Calu3 (cell line): ENCODE data around the gene MAGEA10. TPM values are rescaled to one million over a fixed set of nuclear protein-coding genes. Genes with fewer than 3 reads are reported as not detected.

Source experiments
- BruUV-seq: library from RNA; stranded (reverse); fragments of 400-500 nt; replicated peaks from 2 replicates; lab custom pipeline; 2021; lab: Mats Ljungman, UMichigan
- CTCF ChIA-PET: fragments of 300-600 bp; sonication (Branson Sonifier 250); formaldehyde crosslinking; loops from one replicate; lab custom pipeline; 2022; ENCODE audit warnings: antibody characterized with exemption; lab: Charles Lee
- DNase-seq: peaks from one replicate; pipeline ENCODE4 v3.0.0; 2022
- H3K27ac Mint-ChIP-seq: one replicate; pipeline ENCODE4 v1.8.0; 2022; ENCODE audit warnings: mixed read lengths; ENCODE audit not compliant: unreplicated experiment
- H3K27me3 Mint-ChIP-seq: one replicate; pipeline ENCODE4 v1.8.0; 2022; ENCODE audit warnings: mixed read lengths; ENCODE audit not compliant: unreplicated experiment
- H3K36me3 Mint-ChIP-seq: one replicate; pipeline ENCODE4 v1.8.0; 2022; ENCODE audit warnings: mild to moderate bottlenecking, moderate library complexity, mixed read lengths; ENCODE audit not compliant: insufficient read depth, unreplicated experiment
- H3K4me1 Mint-ChIP-seq: one replicate; pipeline ENCODE4 v1.8.0; 2022; ENCODE audit warnings: mild to moderate bottlenecking, low read depth, mixed read lengths; ENCODE audit not compliant: unreplicated experiment
- H3K4me3 Mint-ChIP-seq: one replicate; pipeline ENCODE4 v1.8.0; 2022; ENCODE audit warnings: mild to moderate bottlenecking, low read depth, moderate library complexity, mixed read lengths; ENCODE audit not compliant: unreplicated experiment
- H3K9me3 Mint-ChIP-seq: one replicate; pipeline ENCODE4 v1.8.0; 2022; ENCODE audit warnings: low read depth, mixed read lengths; ENCODE audit not compliant: unreplicated experiment
- intact Hi-C: fragments of 100-400 bp; cut with micrococcal nuclease; formaldehyde crosslinking; loops from one replicate; pipeline ENCODE4 v1.10.0; 2022; ENCODE audit not compliant: unreplicated experiment
- total RNA-seq: library from RNA; stranded (reverse); gene quantifications from 2 replicates; pipeline ENCODE4 v1.2.3, GENCODE V29; 2022
- TF ChIP-seq, protein P1 (sequence below): fragments of 200-600 bp; IDR thresholded peaks from one replicate; pipeline ENCODE4 v1.8.0; 2022; ENCODE audit warnings: antibody characterized with exemption; ENCODE audit not compliant: unreplicated experiment

Gene MAGEA10
- total RNA-seq, 1 experiment from 2014 or later = not detected

DNA sequence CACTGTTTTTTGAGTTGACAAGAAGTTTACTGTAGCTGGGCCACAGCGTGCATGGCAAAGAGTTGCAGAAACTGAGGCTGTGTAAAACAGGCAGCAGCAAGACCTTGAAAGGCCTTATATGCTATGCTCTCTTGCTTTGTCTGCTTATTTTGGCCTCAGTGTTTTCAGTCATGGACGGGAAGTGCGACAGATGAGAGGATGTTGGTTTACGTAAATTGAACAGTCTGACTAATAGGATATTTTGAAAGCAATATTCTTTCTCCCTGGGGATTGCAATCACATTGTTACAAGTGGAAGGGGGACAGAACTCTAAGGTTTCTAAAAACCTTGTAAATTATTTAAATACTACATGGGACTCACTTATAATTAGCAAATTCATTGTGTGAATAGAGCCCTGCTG, 32.2 kb upstream of the MAGEA10 start:
- CTCF ChIA-PET = no interaction called here
- no peaks in the 10 kb centered on the region for H3K4me1 Mint-ChIP-seq
- no peak for DNase-seq
- no peaks in the 10 kb centered on the region for H3K27me3 Mint-ChIP-seq
- no TSS peak for BruUV-seq
- TF ChIP-seq, protein P1, sequence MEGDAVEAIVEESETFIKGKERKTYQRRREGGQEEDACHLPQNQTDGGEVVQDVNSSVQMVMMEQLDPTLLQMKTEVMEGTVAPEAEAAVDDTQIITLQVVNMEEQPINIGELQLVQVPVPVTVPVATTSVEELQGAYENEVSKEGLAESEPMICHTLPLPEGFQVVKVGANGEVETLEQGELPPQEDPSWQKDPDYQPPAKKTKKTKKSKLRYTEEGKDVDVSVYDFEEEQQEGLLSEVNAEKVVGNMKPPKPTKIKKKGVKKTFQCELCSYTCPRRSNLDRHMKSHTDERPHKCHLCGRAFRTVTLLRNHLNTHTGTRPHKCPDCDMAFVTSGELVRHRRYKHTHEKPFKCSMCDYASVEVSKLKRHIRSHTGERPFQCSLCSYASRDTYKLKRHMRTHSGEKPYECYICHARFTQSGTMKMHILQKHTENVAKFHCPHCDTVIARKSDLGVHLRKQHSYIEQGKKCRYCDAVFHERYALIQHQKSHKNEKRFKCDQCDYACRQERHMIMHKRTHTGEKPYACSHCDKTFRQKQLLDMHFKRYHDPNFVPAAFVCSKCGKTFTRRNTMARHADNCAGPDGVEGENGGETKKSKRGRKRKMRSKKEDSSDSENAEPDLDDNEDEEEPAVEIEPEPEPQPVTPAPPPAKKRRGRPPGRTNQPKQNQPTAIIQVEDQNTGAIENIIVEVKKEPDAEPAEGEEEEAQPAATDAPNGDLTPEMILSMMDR = no peak
- H3K4me3 Mint-ChIP-seq = no peak overlapping the region
- H3K9me3 Mint-ChIP-seq = peaks cover 2% of the 10 kb centered on the region
- H3K36me3 Mint-ChIP-seq = no peaks in the 10 kb centered on the region
- no peak overlapping the region for H3K27ac Mint-ChIP-seq
- intact Hi-C loops = no loop called here

DNA sequence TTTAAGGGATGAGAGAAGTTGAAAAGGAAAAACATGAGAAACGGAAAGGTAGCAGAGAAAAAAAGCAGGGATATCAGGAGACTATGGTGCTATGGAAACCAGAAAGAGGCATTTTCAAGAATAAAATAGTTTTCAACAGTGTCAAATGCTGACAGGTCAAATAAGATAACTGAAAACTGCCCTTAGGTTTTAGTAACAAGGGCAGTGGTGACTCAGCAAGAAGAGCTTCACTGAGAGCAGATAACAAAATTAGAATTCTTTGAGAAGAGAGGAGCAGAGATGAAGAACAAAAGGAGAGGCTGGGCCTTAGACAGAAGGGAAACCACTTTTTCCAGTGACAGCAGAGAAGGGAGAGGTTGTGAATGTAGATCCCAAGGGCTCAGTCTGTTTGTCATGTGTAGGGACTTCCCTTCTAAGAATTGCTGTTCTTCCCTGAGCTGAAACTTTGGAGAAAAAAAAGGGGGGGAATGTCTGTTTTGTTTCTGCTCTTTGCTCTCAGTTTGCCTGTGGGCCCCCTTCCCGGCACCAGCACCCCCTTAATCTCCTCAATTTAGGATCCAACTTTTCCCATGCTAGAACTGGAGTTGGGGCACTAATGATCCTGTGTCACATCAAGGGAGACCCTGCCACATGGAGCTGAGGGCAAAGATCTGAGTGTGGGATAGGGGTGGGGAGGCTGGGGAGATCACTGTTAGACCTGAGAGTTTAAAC, 26.8 kb upstream of the MAGEA10 start:
- DNase-seq = no peak
- CTCF ChIA-PET = no interaction called here
- no peak overlapping the region for H3K27ac Mint-ChIP-seq
- H3K4me3 Mint-ChIP-seq = no peak overlapping the region
- no peaks in the 10 kb centered on the region for H3K36me3 Mint-ChIP-seq
- H3K9me3 Mint-ChIP-seq = peaks cover 2% of the 10 kb centered on the region
- no peaks in the 10 kb centered on the region for H3K4me1 Mint-ChIP-seq
- TF ChIP-seq, protein P1 = no peak
- H3K27me3 Mint-ChIP-seq = peaks cover 18% of the 10 kb centered on the region
- no TSS peak for BruUV-seq
- intact Hi-C loops = no loop called here

DNA sequence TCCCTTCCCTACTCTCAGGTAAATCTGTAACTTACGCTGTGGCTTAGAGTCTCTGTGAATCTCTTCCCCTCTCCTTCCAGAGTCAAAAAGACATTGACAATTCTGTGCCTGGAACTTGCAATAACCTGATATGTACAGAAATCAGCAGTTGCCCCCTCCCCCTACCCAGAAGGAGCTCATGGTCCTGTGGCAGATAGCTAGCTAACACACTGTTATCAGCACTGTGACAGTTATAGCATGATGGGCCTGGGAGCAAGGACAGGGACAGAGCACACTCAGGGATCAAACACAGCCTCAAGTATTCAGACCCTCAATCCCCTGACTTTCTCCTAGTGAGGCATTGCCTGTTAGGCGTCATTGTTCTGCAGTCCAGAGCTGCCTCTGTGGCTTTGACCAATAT, 18.7 kb upstream of the MAGEA10 start:
- CTCF ChIA-PET = no interaction called here
- TF ChIP-seq, protein P1 = no peak
- H3K4me3 Mint-ChIP-seq = no peak overlapping the region

DNA sequence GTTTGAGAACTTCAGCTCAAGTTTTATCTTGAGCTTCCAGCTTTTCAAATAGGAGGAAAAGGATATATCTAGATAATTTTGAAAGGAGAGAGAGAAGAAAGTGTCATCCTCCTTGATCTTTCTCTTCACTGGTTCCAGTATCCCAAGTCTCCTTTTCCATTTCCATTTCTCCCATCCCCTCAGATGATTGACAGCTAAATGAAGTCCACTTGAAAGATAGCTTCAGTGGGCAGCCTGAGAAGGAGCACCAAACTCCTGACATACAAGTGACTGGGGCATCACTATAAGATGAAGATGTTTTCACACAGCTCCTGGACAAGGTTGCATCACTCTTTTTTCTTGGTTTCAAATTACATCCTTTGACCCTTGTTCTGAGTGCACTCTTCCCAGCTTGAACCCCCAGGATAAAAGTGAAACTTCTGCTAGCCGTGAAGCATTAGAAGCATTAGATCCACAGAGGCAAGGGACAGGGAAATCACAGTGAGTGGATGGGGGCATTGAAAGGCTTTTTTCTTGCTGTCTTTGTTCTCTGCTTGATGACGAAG, 17.5 kb upstream of the MAGEA10 start:
- H3K27ac Mint-ChIP-seq = no peak overlapping the region
- BruUV-seq = no TSS peak
- intact Hi-C loops = no loop called here
- peaks cover 3% of the 10 kb centered on the region for H3K9me3 Mint-ChIP-seq
- no peaks in the 10 kb centered on the region for H3K4me1 Mint-ChIP-seq
- peaks cover 15% of the 10 kb centered on the region for H3K27me3 Mint-ChIP-seq
- no peak for DNase-seq
- CTCF ChIA-PET = no interaction called here
- H3K4me3 Mint-ChIP-seq = no peak overlapping the region
- TF ChIP-seq, protein P1 = no peak
- no peaks in the 10 kb centered on the region for H3K36me3 Mint-ChIP-seq

More for the DNA sequence above, 18.7 kb upstream of the MAGEA10 start:
- Mint-ChIP-seq H3K27ac (no peak overlapping the region), H3K27me3 (peaks cover 15% of the 10 kb centered on the region), H3K9me3 (peaks cover 3% of the 10 kb centered on the region), H3K36me3 (no peaks in the 10 kb centered on the region), H3K4me1 (no peaks in the 10 kb centered on the region)
- BruUV-seq = no TSS peak
- no peak for DNase-seq
- intact Hi-C loops = no loop called here
